Thyroid gland (tissue), 4 donors: ENCODE measurements around the gene KATNAL1.

Source experiments
- POLR2A ChIP-seq, 2 donors: fragments of 450-650 bp; IDR thresholded peaks; one replicate each; pipeline ENCODE4 v1.6.1; 2017; ENCODE audit warnings: antibody characterized with exemption in 2 of 2, mild to moderate bottlenecking in 2 of 2, moderate library complexity in 1 of 2
- TF ChIP-seq, protein P1 (sequence below), 6 experiments: fragments of 200-600 bp in 3 of 6; fragments of 450-650 bp in 3 of 6; sonication (generic) in 3 of 6; IDR thresholded peaks; one replicate each; pipeline ENCODE4 v1.5.1; 2016 to 2019; ENCODE audit warnings: antibody characterized with exemption in 6 of 6, mild to moderate bottlenecking in 2 of 6, inconsistent platforms in 1 of 6, moderate library complexity in 1 of 6

DNA sequence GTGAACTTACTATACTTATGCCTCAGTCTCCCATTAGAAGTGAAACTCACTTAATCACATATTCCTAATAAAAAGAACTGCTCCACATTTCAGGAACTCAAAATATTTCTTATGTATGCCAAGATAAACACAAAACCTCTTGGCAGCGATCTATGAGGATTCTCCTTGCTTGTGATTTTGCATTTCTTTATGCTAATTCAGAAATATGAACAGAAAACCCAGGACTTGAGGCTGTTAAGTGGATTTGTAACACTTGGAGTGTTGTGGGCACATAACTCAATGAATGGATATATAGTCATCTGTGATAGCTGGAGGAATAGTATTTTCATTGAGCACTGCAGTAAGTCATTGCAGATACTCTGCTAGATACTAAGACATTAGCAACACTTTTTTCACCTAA is 5.6 kb upstream of the KATNAL1 start:
- no peak for TF ChIP-seq POLR2A (IDR thresholded peaks at IDR 0.05)
- TF ChIP-seq, protein P1, sequence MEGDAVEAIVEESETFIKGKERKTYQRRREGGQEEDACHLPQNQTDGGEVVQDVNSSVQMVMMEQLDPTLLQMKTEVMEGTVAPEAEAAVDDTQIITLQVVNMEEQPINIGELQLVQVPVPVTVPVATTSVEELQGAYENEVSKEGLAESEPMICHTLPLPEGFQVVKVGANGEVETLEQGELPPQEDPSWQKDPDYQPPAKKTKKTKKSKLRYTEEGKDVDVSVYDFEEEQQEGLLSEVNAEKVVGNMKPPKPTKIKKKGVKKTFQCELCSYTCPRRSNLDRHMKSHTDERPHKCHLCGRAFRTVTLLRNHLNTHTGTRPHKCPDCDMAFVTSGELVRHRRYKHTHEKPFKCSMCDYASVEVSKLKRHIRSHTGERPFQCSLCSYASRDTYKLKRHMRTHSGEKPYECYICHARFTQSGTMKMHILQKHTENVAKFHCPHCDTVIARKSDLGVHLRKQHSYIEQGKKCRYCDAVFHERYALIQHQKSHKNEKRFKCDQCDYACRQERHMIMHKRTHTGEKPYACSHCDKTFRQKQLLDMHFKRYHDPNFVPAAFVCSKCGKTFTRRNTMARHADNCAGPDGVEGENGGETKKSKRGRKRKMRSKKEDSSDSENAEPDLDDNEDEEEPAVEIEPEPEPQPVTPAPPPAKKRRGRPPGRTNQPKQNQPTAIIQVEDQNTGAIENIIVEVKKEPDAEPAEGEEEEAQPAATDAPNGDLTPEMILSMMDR (IDR thresholded peaks at IDR 0.05) = no peak
